ENCODE data around the gene DNAAF2. TPM values are rescaled to one million over a fixed set of nuclear protein-coding genes. Genes with fewer than 3 reads are reported as not detected.
A peak's percentile ranks its signal among the peaks of the same experiment; 100 is the strongest.

DNAAF2 gene
- total and polyA plus RNA-seq, 2 donors (not counting 1 experiment from before 2014, with no cell fraction given), result 8.5 to 26.9 TPM

GRCh38 chr14:49589387-49589786, 45.7 kb downstream of the DNAAF2 start:
- Histone ChIP-seq H3K27ac (ENCODE audit: low read length in 2 of 2) (no peak overlapping the region), H3K36me3 (replicated peaks in 1 of 2; ENCODE audit: control extremely low read depth in 1 of 2, control insufficient read depth in 1 of 2, extremely low read depth in 1 of 2, insufficient read depth in 2 of 2, low read length in 1 of 2) (peaks cover 0 to 4% of the 10 kb centered on the region in 2 experiments), H4K20me1 (ENCODE audit: control insufficient read depth, insufficient read depth, low read length, poor library complexity, severe bottlenecking) (peaks cover 16% of the 10 kb centered on the region), H2AFZ (ENCODE audit: insufficient read depth, low read depth, low read length, poor library complexity, severe bottlenecking) (no peak overlapping the region), H3K9me3 (ENCODE audit: control extremely low read depth in 1 of 3, control insufficient read depth in 2 of 3, insufficient read depth in 1 of 3, low read length in 2 of 3) (no peaks in the 10 kb centered on the region), H3K4me1 (ENCODE audit: control insufficient read depth in 2 of 2, insufficient read depth in 2 of 2, low read length in 2 of 2) (peaks cover 17 to 18% of the 10 kb centered on the region in 2 donors), H3K4me2 (replicated peaks; ENCODE audit: low read depth, low read length, poor library complexity, severe bottlenecking) (no peak overlapping the region), H3K79me2 (ENCODE audit: control insufficient read depth, insufficient read depth, low read length) (peaks cover 19% of the 10 kb centered on the region), H3K27me3 (replicated peaks in 1 of 4; ENCODE audit: control extremely low read depth in 1 of 4, control insufficient read depth in 3 of 4, insufficient read depth in 4 of 4, low read length in 3 of 4) (no peaks in the 10 kb centered on the region), H3K9ac (ENCODE audit: low read length) (no peak overlapping the region), H3K4me3 (ENCODE audit: control extremely low read depth in 1 of 5, extremely low read depth in 1 of 5, insufficient read depth in 1 of 5, low read depth in 2 of 5, low read length in 4 of 5) (no peak overlapping the region)
- Mint-ChIP-seq H3K4me3 (no peak overlapping the region), H3K9me3 (ENCODE audit: insufficient read depth) (no peaks in the 10 kb centered on the region), H3K27ac (no peak overlapping the region), H3K27me3 (no peaks in the 10 kb centered on the region), H3K4me1 (peaks cover 28% of the 10 kb centered on the region)
- ATAC-seq (ENCODE audit: low read depth) (no peak), DNase-seq (no peak)
- intact Hi-C loops (cut with micrococcal nuclease), result loop anchor here (5.0 to 10.0 kb wide), 2 partner anchors 127 to 945 kb away; partner anchors contain the start of gene MAP4K5
- ChIA-PET CTCF (interaction anchor here (5.4 kb wide), 1 partner anchor 7 kb away, joined by 92 read pairs; the partner anchor contains the start of gene LRR1), POLR2A (no interaction called here)
- WGBS (ENCODE audit: insufficient coverage), result no CpG with 5 or more reads among the region's 3 CpGs
- no peak for TF ChIP-seq CTCF (IDR thresholded peaks at IDR 0.05)

- intact Hi-C loops (cut with micrococcal nuclease), result loop anchor here (1.0 to 10.0 kb wide), 8 partner anchors 9 to 948 kb away; partner anchors contain the start of genes DMAC2L, KLHDC1, KLHDC2 and L2HGDH
- Histone ChIP-seq H3K79me2 (ENCODE audit: control insufficient read depth, insufficient read depth, low read length) (peaks cover 44% of the 10 kb centered on the region), H3K9me3 (ENCODE audit: control extremely low read depth in 1 of 3, control insufficient read depth in 2 of 3, insufficient read depth in 1 of 3, low read length in 2 of 3) (no peaks in the 10 kb centered on the region), H3K27ac (ENCODE audit: low read length in 2 of 2) (peak overlapping the region; percentile 88 to 95), H3K4me2 (replicated peaks; ENCODE audit: low read depth, low read length, poor library complexity, severe bottlenecking) (peak overlapping the region; percentile 87), H3K9ac (ENCODE audit: low read length) (peak overlapping the region; percentile 96), H3K4me3 (ENCODE audit: control extremely low read depth in 1 of 5, extremely low read depth in 1 of 5, insufficient read depth in 1 of 5, low read depth in 2 of 5, low read length in 4 of 5) (peak overlapping the region; percentile 70 to 100 (median 88)), H3K27me3 (replicated peaks in 1 of 4; ENCODE audit: control extremely low read depth in 1 of 4, control insufficient read depth in 3 of 4, insufficient read depth in 4 of 4, low read length in 3 of 4) (no peaks in the 10 kb centered on the region), H2AFZ (ENCODE audit: insufficient read depth, low read depth, low read length, poor library complexity, severe bottlenecking) (peak overlapping the region; percentile 68), H3K4me1 (ENCODE audit: control insufficient read depth in 2 of 2, insufficient read depth in 2 of 2, low read length in 2 of 2) (peaks cover 17 to 24% of the 10 kb centered on the region in 2 donors), H3K36me3 (replicated peaks in 1 of 2; ENCODE audit: control extremely low read depth in 1 of 2, control insufficient read depth in 1 of 2, extremely low read depth in 1 of 2, insufficient read depth in 2 of 2, low read length in 1 of 2) (peaks cover 10 to 28% of the 10 kb centered on the region in 2 experiments), H4K20me1 (ENCODE audit: control insufficient read depth, insufficient read depth, low read length, poor library complexity, severe bottlenecking) (peaks cover 35% of the 10 kb centered on the region)
- no CpG with 5 or more reads among the region's 21 CpGs for WGBS (ENCODE audit: insufficient coverage)
- H3K27me3 Mint-ChIP-seq, result no peaks in the 10 kb centered on the region
- peak; percentile 86 for DNase-seq
- ATAC-seq (ENCODE audit: low read depth), result peak; percentile 43
- H3K9me3 Mint-ChIP-seq (ENCODE audit: insufficient read depth), result no peaks in the 10 kb centered on the region
- peak overlapping the region; percentile 100 for H3K27ac Mint-ChIP-seq
- CTCF ChIA-PET, result interaction anchor here (0.6 to 5.4 kb wide), 10 partner anchors 10 to 266 kb away, joined by 3 to 92 read pairs (median 8); partner anchors contain the start of genes DNAAF2, KLHDC2, LRR1 and MGAT2
- H3K4me1 Mint-ChIP-seq, result peaks cover 38% of the 10 kb centered on the region
- TF ChIP-seq EZH2 (IDR thresholded peaks at IDR 0.05; ENCODE audit: borderline replicate concordance, insufficient read depth, low read depth, low read length, poor library complexity, severe bottlenecking) (no peak), CTCF (IDR thresholded peaks at IDR 0.05) (peak; percentile 97)
- POLR2A ChIA-PET, result interaction anchor here (0.7 to 3.4 kb wide), 8 partner anchors 8 to 535 kb away, joined by 3 to 53 read pairs (median 10); partner anchors contain the start of genes DNAAF2, KLHDC2, LRR1 and MGAT2
- peak overlapping the region; percentile 88 for H3K4me3 Mint-ChIP-seq
These were observed 48.2 kb downstream of the DNAAF2 start for GRCh38 chr14:49586673-49587460.

Data from B cell (primary cell).